ENCODE results near the gene CBLL1.

The CBLL1 gene

GRCh38 chr7:107742678-107743566, 1.0 kb upstream of the CBLL1 start:
- TF ChIP-seq CTCF (IDR thresholded peaks at IDR 0.05; ENCODE audit: low read depth, low read length), result no peak
- peak overlapping the region; percentile 93 for H3K4me3 ChIP-seq (ENCODE audit: low read depth, low read length)

GRCh38 chr7:107744345-107744750, 406 bp downstream of the CBLL1 start:
- TF ChIP-seq CTCF (IDR thresholded peaks at IDR 0.05; ENCODE audit: low read depth, low read length), result no peak
- peak overlapping the region; percentile 93 for H3K4me3 ChIP-seq (ENCODE audit: low read depth, low read length)

- peak overlapping the region; percentile 93 for H3K4me3 ChIP-seq (ENCODE audit: low read depth, low read length)
- no peak for TF ChIP-seq CTCF (IDR thresholded peaks at IDR 0.05; ENCODE audit: low read depth, low read length)
Observed at GRCh38 chr7:107746006-107746405, 2.1 kb downstream of the CBLL1 start.

- TF ChIP-seq CTCF (IDR thresholded peaks at IDR 0.05; ENCODE audit: low read depth, low read length), result no peak
- H3K4me3 ChIP-seq (ENCODE audit: low read depth, low read length), result no peak overlapping the region
Observed at GRCh38 chr7:107751113-107751512, 7.2 kb downstream of the CBLL1 start.

- no peak for TF ChIP-seq CTCF (IDR thresholded peaks at IDR 0.05; ENCODE audit: low read depth, low read length)
- no peak overlapping the region for H3K4me3 ChIP-seq (ENCODE audit: low read depth, low read length)
Observed at GRCh38 chr7:107754642-107755041, 10.7 kb downstream of the CBLL1 start.

GRCh38 chr7:107758667-107759066, 14.7 kb downstream of the CBLL1 start:
- no peak for TF ChIP-seq CTCF (IDR thresholded peaks at IDR 0.05; ENCODE audit: low read depth, low read length)
- H3K4me3 ChIP-seq (ENCODE audit: low read depth, low read length), result no peak overlapping the region

- H3K4me3 ChIP-seq (ENCODE audit: low read depth, low read length), result no peak overlapping the region
- no peak for TF ChIP-seq CTCF (IDR thresholded peaks at IDR 0.05; ENCODE audit: low read depth, low read length)
Observed at GRCh38 chr7:107767391-107767790, 23.4 kb downstream of the CBLL1 start.

Data from WI38 (cell line).